ENCODE data around the gene TRAPPC12. TPM values are rescaled to one million over a fixed set of nuclear protein-coding genes. Genes with fewer than 3 reads are reported as not detected.

TRAPPC12 gene
- total RNA-seq, 2 donors from 2014 or later: 98.2 to 103 TPM

- H3K4me1 Mint-ChIP-seq: peaks cover 10% of the 10 kb centered on the region
- no peak overlapping the region for H3K9ac ChIP-seq (ENCODE audit: extremely low read depth, low read length, poor library complexity, severe bottlenecking)
- H3K4me3 ChIP-seq (ENCODE audit: low read length): no peak overlapping the region
- no peaks in the 10 kb centered on the region for H3K27me3 ChIP-seq (ENCODE audit: control insufficient read depth, insufficient read depth, low read length, poor library complexity, severe bottlenecking)
- H3K27ac Mint-ChIP-seq: no peak overlapping the region
- no peaks in the 10 kb centered on the region for H3K9me3 ChIP-seq (ENCODE audit: control insufficient read depth, low read length)
- H3K36me3 ChIP-seq (ENCODE audit: control insufficient read depth, insufficient read depth, low read length): peaks cover 13% of the 10 kb centered on the region
- no peak overlapping the region for H3K4me3 Mint-ChIP-seq
- TF ChIP-seq CTCF (conservative IDR thresholded peaks at IDR 0.05): peak; percentile 94
- no peaks in the 10 kb centered on the region for H3K9me3 Mint-ChIP-seq
- no peak for DNase-seq
- no peak overlapping the region for H3K27ac ChIP-seq (ENCODE audit: low read depth, low read length)
- peaks cover 16% of the 10 kb centered on the region for H3K36me3 Mint-ChIP-seq (ENCODE audit: low read depth)
- H3K27me3 Mint-ChIP-seq (ENCODE audit: insufficient read depth): no peaks in the 10 kb centered on the region
- WGBS, 2 experiments (ENCODE audit: insufficient coverage in 1 of 2, insufficient read length in 1 of 2): 71 to 75% methylated on average over 5 to 12 of the region's 12 CpGs
- H3K4me1 ChIP-seq (ENCODE audit: control insufficient read depth, insufficient read depth, low read length): peaks cover 8% of the 10 kb centered on the region
These were observed 82.5 kb downstream of the TRAPPC12 start for GRCh38 chr2:3461801-3462492.

DNA sequence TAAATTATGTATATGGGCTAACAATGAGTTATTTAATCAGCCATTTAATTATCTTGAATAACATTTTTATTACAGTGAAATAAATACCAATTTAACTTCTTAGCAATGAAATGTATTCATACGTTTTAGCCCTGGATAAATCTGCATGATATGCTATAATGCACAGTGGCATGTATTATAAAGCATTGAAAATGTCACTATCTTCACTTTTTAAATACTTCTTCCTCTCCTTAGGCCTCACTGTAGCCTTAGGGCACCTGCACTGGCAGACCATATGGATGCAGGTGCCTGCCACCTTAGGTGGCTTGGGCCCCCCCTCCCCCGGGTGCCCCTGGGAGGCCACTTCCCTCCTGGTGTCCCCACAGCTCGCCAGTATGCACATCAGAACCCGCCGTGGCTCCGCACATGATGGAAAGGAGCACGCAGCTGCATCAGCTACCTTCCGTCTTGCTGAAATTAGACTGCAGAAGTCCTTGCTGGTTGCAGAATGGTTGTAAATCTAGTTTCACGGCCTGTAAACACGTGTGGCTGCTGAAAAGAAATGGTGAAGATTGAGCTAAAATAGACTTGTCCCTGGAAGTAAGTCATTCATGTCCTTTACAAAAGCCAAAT lies 83.1 kb downstream of the TRAPPC12 start:
- H3K27ac ChIP-seq (ENCODE audit: low read depth, low read length): no peak overlapping the region
- 89 to 91% methylated on average over 7 to 10 of the region's 10 CpGs for WGBS, 2 experiments (ENCODE audit: insufficient coverage in 1 of 2, insufficient read length in 1 of 2)
- Mint-ChIP-seq H3K9me3 (no peaks in the 10 kb centered on the region), H3K4me3 (no peak overlapping the region), H3K36me3 (ENCODE audit: low read depth) (peaks cover 16% of the 10 kb centered on the region), H3K27ac (peak overlapping the region; percentile 28), H3K27me3 (ENCODE audit: insufficient read depth) (no peaks in the 10 kb centered on the region), H3K4me1 (peaks cover 10% of the 10 kb centered on the region)
- no peaks in the 10 kb centered on the region for H3K9me3 ChIP-seq (ENCODE audit: control insufficient read depth, low read length)
- peaks cover 8% of the 10 kb centered on the region for H3K4me1 ChIP-seq (ENCODE audit: control insufficient read depth, insufficient read depth, low read length)
- no peak overlapping the region for H3K9ac ChIP-seq (ENCODE audit: extremely low read depth, low read length, poor library complexity, severe bottlenecking)
- H3K4me3 ChIP-seq (ENCODE audit: low read length): no peak overlapping the region
- TF ChIP-seq CTCF (conservative IDR thresholded peaks at IDR 0.05): peak; percentile 35
- peaks cover 15% of the 10 kb centered on the region for H3K36me3 ChIP-seq (ENCODE audit: control insufficient read depth, insufficient read depth, low read length)
- no peaks in the 10 kb centered on the region for H3K27me3 ChIP-seq (ENCODE audit: control insufficient read depth, insufficient read depth, low read length, poor library complexity, severe bottlenecking)
- DNase-seq: no peak

GRCh38 chr2:3463186-3463835 lies 83.8 kb downstream of the TRAPPC12 start:
- peak overlapping the region; percentile 28 for H3K27ac Mint-ChIP-seq
- H3K4me3 Mint-ChIP-seq: no peak overlapping the region
- Histone ChIP-seq H3K9ac (ENCODE audit: extremely low read depth, low read length, poor library complexity, severe bottlenecking) (no peak overlapping the region), H3K27me3 (ENCODE audit: control insufficient read depth, insufficient read depth, low read length, poor library complexity, severe bottlenecking) (no peaks in the 10 kb centered on the region), H3K4me3 (ENCODE audit: low read length) (no peak overlapping the region), H3K27ac (ENCODE audit: low read depth, low read length) (no peak overlapping the region), H3K36me3 (ENCODE audit: control insufficient read depth, insufficient read depth, low read length) (peaks cover 11% of the 10 kb centered on the region), H3K4me1 (ENCODE audit: control insufficient read depth, insufficient read depth, low read length) (peaks cover 8% of the 10 kb centered on the region), H3K9me3 (ENCODE audit: control insufficient read depth, low read length) (no peaks in the 10 kb centered on the region)
- no peak for DNase-seq
- H3K9me3 Mint-ChIP-seq: no peaks in the 10 kb centered on the region
- 91 to 98% methylated on average over 19 to 25 of the region's 25 CpGs for WGBS, 2 experiments (ENCODE audit: insufficient coverage in 1 of 2, insufficient read length in 1 of 2)
- H3K27me3 Mint-ChIP-seq (ENCODE audit: insufficient read depth): no peaks in the 10 kb centered on the region
- TF ChIP-seq CTCF (conservative IDR thresholded peaks at IDR 0.05): no peak
- peaks cover 21% of the 10 kb centered on the region for H3K36me3 Mint-ChIP-seq (ENCODE audit: low read depth)
- H3K4me1 Mint-ChIP-seq: peaks cover 10% of the 10 kb centered on the region
